GM18507 (cell line): Measurements from ENCODE around the gene CALD1.

Experiments
- DNase-seq: peaks from one replicate; pipeline ENCODE4 v3.0.0; 2011; ENCODE audit warnings: low read depth; ENCODE audit not compliant: insufficient read length; ENCODE audit errors: extremely low spot score
- FAIRE-seq: peaks from 2 replicates; lab custom pipeline; 2011; peaks lifted over from hg19 to GRCh38; lab: Jason Lieb, UNC

Gene CALD1

GRCh38 chr7:135012229-135012628 is 232.8 kb downstream of the CALD1 start:
- FAIRE-seq = no peak
- no peak for DNase-seq
